ENCODE results near the gene RNF180. TPM values are rescaled to one million over a fixed set of nuclear protein-coding genes. Genes with fewer than 3 reads are reported as not detected.

RNF180 gene
- total and polyA plus RNA-seq, 2 of the 8 experiments (the other 6 are each of a cell fraction or from before 2014, with no cell fraction given), result 0.39 to 2.3 TPM

- H3K18ac ChIP-seq (ENCODE audit: extremely low read depth, low read length), result no peak overlapping the region
- no peaks in the 10 kb centered on the region for H3K79me1 ChIP-seq (ENCODE audit: low read depth, low read length)
- H2BK5ac ChIP-seq (ENCODE audit: low read depth, low read length), result no peak overlapping the region
- DNase-seq (ENCODE audit: low read depth in 1 of 2, low spot score in 2 of 2) (no peak), FAIRE-seq (no peak)
- H3K79me2 ChIP-seq (ENCODE audit: control insufficient read depth in 1 of 2, insufficient read depth in 2 of 2, low read length in 2 of 2), result no peaks in the 10 kb centered on the region
- no peaks in the 10 kb centered on the region for H3K27me3 ChIP-seq (replicated peaks in 1 of 4; ENCODE audit: control insufficient read depth in 3 of 4, extremely low read depth in 1 of 4, insufficient read depth in 3 of 4, low read length in 3 of 4)
- H4K5ac ChIP-seq (ENCODE audit: insufficient read length, low read depth, low read length), result no peak overlapping the region
- H3K4me2 ChIP-seq (ENCODE audit: insufficient read depth in 1 of 2, low read depth in 2 of 2, low read length in 2 of 2), result no peak overlapping the region
- 97% methylated on average over 2 of the region's 2 CpGs; no CpG with 5 or more reads in 1 of the 2 experiments for WGBS, 2 experiments (ENCODE audit: extremely low coverage in 1 of 2, insufficient coverage in 1 of 2, insufficient read length in 1 of 2, insufficient replicate concordance in 2 of 2, low coverage in 1 of 2, low lambda C conversion rate in 2 of 2, missing lambda C conversion rate in 1 of 2)
- no peak overlapping the region for H2BK15ac ChIP-seq (ENCODE audit: low read length)
- H4K91ac ChIP-seq (replicated peaks; ENCODE audit: insufficient read length, low read length), result no peak overlapping the region
- no peak overlapping the region for H3K56ac ChIP-seq (replicated peaks; ENCODE audit: insufficient read length, low read depth, low read length)
- no peak overlapping the region for H4K8ac ChIP-seq (ENCODE audit: extremely low read depth, insufficient read depth, low read length)
- H3K27ac ChIP-seq (ENCODE audit: low read depth, low read length), result no peak overlapping the region
- no peak overlapping the region for H2BK20ac ChIP-seq (ENCODE audit: low read length)
- no peak overlapping the region for H2BK120ac ChIP-seq (replicated peaks; ENCODE audit: low read depth, low read length)
- no peak overlapping the region for H3K23ac ChIP-seq (ENCODE audit: insufficient read length)
- no peak overlapping the region for H3K4me3 ChIP-seq (ENCODE audit: extremely low read depth in 1 of 4, insufficient read depth in 2 of 4, low read depth in 3 of 4, low read length in 4 of 4)
- no peak overlapping the region for H2AFZ ChIP-seq (ENCODE audit: low read length)
- H3K9ac ChIP-seq (replicated peaks in 1 of 4; ENCODE audit: extremely low read depth in 1 of 4, low read depth in 3 of 4, low read length in 3 of 4), result no peak overlapping the region
- no peaks in the 10 kb centered on the region for H3K9me3 ChIP-seq (ENCODE audit: insufficient read depth in 2 of 2, low read depth in 1 of 2, low read length in 1 of 2)
- CTCF ChIA-PET (ENCODE audit: partially characterized antibody), result interaction anchor here (1.0 kb wide), 1 partner anchor 39 kb away, joined by 3 read pairs; no protein-coding TSS in a partner anchor
- no peaks in the 10 kb centered on the region for H3K4me1 ChIP-seq (replicated peaks in 1 of 4; ENCODE audit: control insufficient read depth in 3 of 4, insufficient read depth in 4 of 4, low read length in 3 of 4)
- no peak overlapping the region for H3K14ac ChIP-seq (ENCODE audit: insufficient read length)
- POLR2A ChIA-PET (ENCODE audit: partially characterized antibody), result no interaction called here
- H2AK5ac ChIP-seq (ENCODE audit: low read depth, low read length), result no peak overlapping the region
- no peak overlapping the region for H2BK12ac ChIP-seq (ENCODE audit: low read depth, low read length)
- H3K36me3 ChIP-seq (ENCODE audit: control insufficient read depth in 2 of 4, insufficient read depth in 4 of 4, low read length in 3 of 4), result no peaks in the 10 kb centered on the region
- H3K23me2 ChIP-seq (ENCODE audit: low read depth, low read length), result no peaks in the 10 kb centered on the region
- H3K4ac ChIP-seq (replicated peaks; ENCODE audit: insufficient read length, low read depth, low read length), result no peak overlapping the region
- no peaks in the 10 kb centered on the region for H4K20me1 ChIP-seq (replicated peaks in 1 of 2; ENCODE audit: control insufficient read depth in 1 of 2, insufficient read depth in 2 of 2, low read length in 2 of 2)
- TF ChIP-seq EP300 (IDR thresholded peaks at IDR 0.05; ENCODE audit: borderline replicate concordance in 1 of 2, low read depth in 2 of 2, low read length in 2 of 2), result no peak
- no peak for TF ChIP-seq TAF1 (IDR thresholded peaks at IDR 0.05; ENCODE audit: low read depth, low read length)
- TF ChIP-seq SP4 (IDR thresholded peaks at IDR 0.05; ENCODE audit: low read length), result no peak
- no peak for TF ChIP-seq CHD1 (IDR thresholded peaks at IDR 0.05; ENCODE audit: low read depth, low read length)
- no peak for TF ChIP-seq HDAC2 (IDR thresholded peaks at IDR 0.05; ENCODE audit: borderline replicate concordance in 1 of 2, low read depth in 2 of 2, low read length in 2 of 2)
- TF ChIP-seq USF2 (IDR thresholded peaks at IDR 0.05; ENCODE audit: low read length), result no peak
- no peak for TF ChIP-seq PHF8 (conservative IDR thresholded peaks at IDR 0.05; ENCODE audit: low read depth, low read length)
- no peak for TF ChIP-seq TCF12 (IDR thresholded peaks at IDR 0.05; ENCODE audit: low read depth, low read length)
- no peak for TF ChIP-seq SRF (IDR thresholded peaks at IDR 0.05; ENCODE audit: low read depth, low read length)
- no peak for TF ChIP-seq SAP30 (IDR thresholded peaks at IDR 0.05; ENCODE audit: insufficient read depth, insufficient replicate concordance, low read length)
- no peak for TF ChIP-seq JUN (IDR thresholded peaks at IDR 0.05; ENCODE audit: low read depth, low read length)
- no peak for TF ChIP-seq RXRA (IDR thresholded peaks at IDR 0.05; ENCODE audit: insufficient read depth, low read depth, low read length)
- no peak for TF ChIP-seq POLR2A (IDR thresholded peaks at IDR 0.05; ENCODE audit: control extremely low read depth in 1 of 2, low read depth in 2 of 2, low read length in 2 of 2)
- TF ChIP-seq NRF1 (IDR thresholded peaks at IDR 0.05; ENCODE audit: low read depth, low read length), result no peak
These were observed 15.8 kb downstream of the RNF180 start for GRCh38 chr5:64181440-64181839.
